ENCODE data around the gene IL37.

DNA sequence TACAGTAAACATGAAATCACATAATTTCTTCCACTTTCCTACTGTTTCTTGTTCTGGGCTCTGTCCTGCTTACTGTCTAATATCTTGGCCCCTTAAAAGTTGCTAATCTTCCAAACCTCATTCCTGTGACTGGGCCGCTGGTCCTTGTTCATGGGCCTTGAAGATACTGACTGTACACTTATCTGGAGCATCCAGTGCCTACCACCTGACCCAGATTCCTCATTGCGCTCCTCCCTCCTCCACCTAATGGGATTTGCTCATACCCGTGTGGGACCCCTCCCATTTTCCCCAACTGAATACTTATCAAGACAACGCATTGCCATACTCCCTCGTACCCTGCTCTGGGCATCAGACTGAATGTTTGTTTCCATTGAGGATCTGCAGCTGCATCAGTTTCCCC, 6.1 kb upstream of the IL37 start:
- no peak for TF ChIP-seq CTCF (IDR thresholded peaks at IDR 0.05; ENCODE audit: low read length)
- TF ChIP-seq EZH2 (IDR thresholded peaks at IDR 0.05; ENCODE audit: borderline replicate concordance, low read length), result no peak

All from OCI-LY1 (cell line).